H1 (cell line): Measurements from ENCODE around the gene UMAD1. TPM values are rescaled to one million over a fixed set of nuclear protein-coding genes. Genes with fewer than 3 reads are reported as not detected.

ENCODE experiments used
- CTCF ChIA-PET: fragments of 300-600 bp; sonication (Branson Sonifier 250); formaldehyde crosslinking; loops from one replicate; lab custom pipeline; 2021; ENCODE audit not compliant: partially characterized antibody; lab: Charles Lee
- POLR2A ChIA-PET: fragments of 300-600 bp; sonication (Branson Sonifier 250); formaldehyde crosslinking; loops from one replicate; lab custom pipeline; 2021; ENCODE audit warnings: inconsistent platforms; ENCODE audit not compliant: partially characterized antibody; lab: Charles Lee
- DNase-seq, 2 experiments: peaks; one replicate each; pipeline versions ENCODE4 v3.0.0 to v3.0.0-alpha.2; 2010 to 2022; ENCODE audit warnings: low spot score in 2 of 2, low read depth in 1 of 2, mixed read lengths in 1 of 2
- FAIRE-seq: peaks from 2 replicates; lab custom pipeline; 2011; peaks lifted over from hg19 to GRCh38; lab: Jason Lieb, UNC
- H2AFZ ChIP-seq: 2 replicates; pipeline ENCODE4 v1.8.1; 2012; ENCODE audit warnings: low read length, inconsistent platforms
- H2AK5ac ChIP-seq: 2 replicates; pipeline ENCODE4 v1.6.1; 2013; ENCODE audit warnings: low read depth, low read length
- H2BK120ac ChIP-seq: replicated peaks from 2 replicates; pipeline ENCODE3; 2013; ENCODE audit warnings: low read depth, low read length, inconsistent platforms
- H2BK12ac ChIP-seq: 2 replicates; pipeline ENCODE4 v1.6.1; 2013; ENCODE audit warnings: low read depth, low read length
- H2BK15ac ChIP-seq: 2 replicates; pipeline ENCODE4 v1.6.1; 2013; ENCODE audit warnings: low read length
- H2BK20ac ChIP-seq: 2 replicates; pipeline ENCODE4 v1.6.1; 2013; ENCODE audit warnings: low read length
- H2BK5ac ChIP-seq: 2 replicates; pipeline ENCODE4 v1.6.1; 2013; ENCODE audit warnings: low read depth, low read length
- H3K14ac ChIP-seq: 2 replicates; pipeline ENCODE4 v1.6.1; 2013; ENCODE audit warnings: inconsistent platforms; ENCODE audit not compliant: insufficient read length
- H3K18ac ChIP-seq: 2 replicates; pipeline ENCODE4 v1.6.1; 2013; ENCODE audit warnings: low read length; ENCODE audit errors: extremely low read depth
- H3K23ac ChIP-seq: 2 replicates; pipeline ENCODE4 v1.6.1; 2013; ENCODE audit warnings: inconsistent platforms; ENCODE audit not compliant: insufficient read length
- H3K23me2 ChIP-seq: 2 replicates; pipeline ENCODE4 v1.6.1; 2013; ENCODE audit warnings: low read depth, low read length
- H3K27ac ChIP-seq: 2 replicates; pipeline ENCODE4 v1.6.1; 2011; ENCODE audit warnings: low read depth, low read length, inconsistent platforms
- H3K27me3 ChIP-seq, 4 experiments: replicated peaks in 1 of 4; 1 replicate in 1 of 4; 2 replicates in 3 of 4; pipeline versions ENCODE4 v1.6.1 to v1.8.1; 2011 to 2013; ENCODE audit warnings: low read length in 3 of 4, mild to moderate bottlenecking in 3 of 4, inconsistent platforms in 2 of 4, mixed read lengths in 2 of 4, moderate library complexity in 1 of 4; ENCODE audit not compliant: control insufficient read depth in 3 of 4, insufficient read depth in 3 of 4; ENCODE audit errors: extremely low read depth in 1 of 4
- H3K36me3 ChIP-seq, 4 experiments: 2 replicates each; pipeline versions ENCODE4 v1.6.1 to v1.8.1; 2011 to 2013; ENCODE audit warnings: mild to moderate bottlenecking in 4 of 4, low read length in 3 of 4, moderate library complexity in 2 of 4, control low read depth in 1 of 4, inconsistent platforms in 1 of 4; ENCODE audit not compliant: insufficient read depth in 4 of 4, control insufficient read depth in 2 of 4
- H3K4ac ChIP-seq: replicated peaks from 2 replicates; pipeline ENCODE3; 2013; ENCODE audit warnings: low read length, low read depth, mixed read lengths, inconsistent platforms; ENCODE audit not compliant: insufficient read length
- H3K4me1 ChIP-seq, 4 experiments: replicated peaks in 1 of 4; 1 replicate in 1 of 4; 2 replicates in 3 of 4; pipeline versions ENCODE4 v1.6.1 to v1.8.1; 2011 to 2013; ENCODE audit warnings: low read length in 3 of 4, inconsistent platforms in 2 of 4, mixed read lengths in 1 of 4; ENCODE audit not compliant: insufficient read depth in 4 of 4, control insufficient read depth in 3 of 4
- H3K4me2 ChIP-seq, 2 experiments: 2 replicates each; pipeline versions ENCODE4 v1.6.1 to v1.8.1; 2011 to 2013; ENCODE audit warnings: low read depth in 2 of 2, low read length in 2 of 2, control low read depth in 1 of 2, inconsistent platforms in 1 of 2, mild to moderate bottlenecking in 1 of 2; ENCODE audit not compliant: insufficient read depth in 1 of 2
- H3K4me3 ChIP-seq, 4 experiments: fragments of 200-600, 300-600 bp in 1 of 4; sonication (generic), shearing (Covaris generic), sonication (Bioruptor Twin) in 1 of 4; 2 replicates each; pipeline versions ENCODE4 v1.5.1 to v1.8.1; 2011 to 2016; ENCODE audit warnings: low read length in 4 of 4, low read depth in 3 of 4, control low read depth in 2 of 4, inconsistent platforms in 2 of 4, mild to moderate bottlenecking in 2 of 4, mixed read lengths in 1 of 4, moderate library complexity in 1 of 4; ENCODE audit not compliant: insufficient read depth in 2 of 4; ENCODE audit errors: extremely low read depth in 1 of 4
- H3K56ac ChIP-seq: replicated peaks from 2 replicates; pipeline ENCODE3; 2013; ENCODE audit warnings: low read depth, mild to moderate bottlenecking, mixed read lengths, low read length, inconsistent platforms; ENCODE audit not compliant: insufficient read length
- H3K79me1 ChIP-seq: 2 replicates; pipeline ENCODE4 v1.6.1; 2013; ENCODE audit warnings: low read depth, low read length, control low read depth
- H3K79me2 ChIP-seq, 2 experiments: 2 replicates each; pipeline versions ENCODE4 v1.6.1 to v1.8.1; 2012 to 2013; ENCODE audit warnings: low read length in 2 of 2, mild to moderate bottlenecking in 2 of 2, inconsistent platforms in 1 of 2; ENCODE audit not compliant: insufficient read depth in 2 of 2, control insufficient read depth in 1 of 2
- H3K9ac ChIP-seq, 4 experiments: replicated peaks in 1 of 4; 1 replicate in 1 of 4; 2 replicates in 3 of 4; pipeline versions ENCODE4 v1.6.1 to v1.8.1; 2011 to 2013; ENCODE audit warnings: low read depth in 3 of 4, low read length in 3 of 4, control low read depth in 2 of 4, mild to moderate bottlenecking in 2 of 4, moderate library complexity in 2 of 4, inconsistent platforms in 1 of 4; ENCODE audit errors: extremely low read depth in 1 of 4
- H3K9me3 ChIP-seq, 2 experiments: 2 replicates each; pipeline versions ENCODE4 v1.6.1 to v1.8.1; 2012 to 2013; ENCODE audit warnings: mild to moderate bottlenecking in 2 of 2, moderate library complexity in 2 of 2, control low read depth in 1 of 2, inconsistent platforms in 1 of 2, low read depth in 1 of 2, low read length in 1 of 2, mixed read lengths in 1 of 2; ENCODE audit not compliant: insufficient read depth in 2 of 2
- H4K20me1 ChIP-seq, 2 experiments: replicated peaks in 1 of 2; 2 replicates each; pipeline versions ENCODE3 to v1.8.1; 2011 to 2013; ENCODE audit warnings: inconsistent platforms in 2 of 2, low read length in 2 of 2, mild to moderate bottlenecking in 1 of 2; ENCODE audit not compliant: insufficient read depth in 2 of 2, control insufficient read depth in 1 of 2
- H4K5ac ChIP-seq: 2 replicates; pipeline ENCODE4 v1.6.1; 2013; ENCODE audit warnings: low read length, low read depth, mixed read lengths, inconsistent platforms; ENCODE audit not compliant: insufficient read length
- H4K8ac ChIP-seq: 2 replicates; pipeline ENCODE4 v1.8.0; 2013; ENCODE audit warnings: mild to moderate bottlenecking, moderate library complexity, low read length, inconsistent platforms; ENCODE audit not compliant: insufficient read depth; ENCODE audit errors: extremely low read depth
- H4K91ac ChIP-seq: replicated peaks from 2 replicates; pipeline ENCODE3; 2013; ENCODE audit warnings: low read length, mixed read lengths, inconsistent platforms; ENCODE audit not compliant: insufficient read length
- ATF2 ChIP-seq: IDR thresholded peaks from 2 replicates; pipeline ENCODE4 v1.6.1; 2012; ENCODE audit warnings: low read length, inconsistent platforms
- CREB1 ChIP-seq: IDR thresholded peaks from 2 replicates; pipeline ENCODE4 v1.6.1; 2012; ENCODE audit warnings: inconsistent platforms
- CTBP2 ChIP-seq: IDR thresholded peaks from 2 replicates; pipeline ENCODE4 v1.7.0; 2011; ENCODE audit warnings: borderline replicate concordance, mild to moderate bottlenecking, moderate library complexity, mixed read lengths, low read length; ENCODE audit not compliant: insufficient read depth, insufficient read length
- CTCF ChIP-seq, 3 experiments: IDR thresholded peaks; 1 replicate in 2 of 3; 2 replicates in 1 of 3; pipeline versions ENCODE4 v1.5.1 to v1.6.1; 2011; ENCODE audit warnings: low read length in 3 of 3, mild to moderate bottlenecking in 3 of 3, inconsistent platforms in 2 of 3, low read depth in 1 of 3, moderate library complexity in 1 of 3; ENCODE audit not compliant: insufficient read depth in 1 of 3; ENCODE audit errors: control extremely low read depth in 1 of 3
- KDM4A ChIP-seq: IDR thresholded peaks from one replicate; pipeline ENCODE4 v1.7.1; 2012; ENCODE audit warnings: low read depth, mild to moderate bottlenecking, moderate library complexity, low read length, inconsistent platforms; ENCODE audit not compliant: severe bottlenecking
- RNF2 ChIP-seq: fragments of 200-900, 300-1000 bp; sonication (generic); IDR thresholded peaks from 2 replicates; pipeline ENCODE4 v1.7.1; 2016; ENCODE audit warnings: borderline replicate concordance, low read depth, mild to moderate bottlenecking, antibody characterized with exemption, low read length; ENCODE audit not compliant: poor library complexity, severe bottlenecking; ENCODE audit errors: missing control alignments
- SUZ12 ChIP-seq: fragments of 200-600 bp; sonication (generic); IDR thresholded peaks from 2 replicates; pipeline ENCODE4 v1.6.1; 2012; ENCODE audit warnings: mild to moderate bottlenecking, inconsistent platforms, low read length, moderate library complexity, mixed read lengths
- TBP ChIP-seq: IDR thresholded peaks from 2 replicates; pipeline ENCODE4 v1.6.1; 2011; ENCODE audit warnings: low read depth, low read length, improper control_type of control experiment
- WGBS, 2 experiments: shearing (Covaris generic) in 1 of 2; methylation state at CpG; one replicate each; pipeline versions ENCODE4 v1.1.6 to v1.1.7; 2013 to 2015; ENCODE audit warnings: low lambda C conversion rate in 2 of 2, mixed read lengths in 2 of 2, inconsistent platforms in 1 of 2, low coverage in 1 of 2, missing lambda C conversion rate in 1 of 2; ENCODE audit not compliant: insufficient replicate concordance in 2 of 2, insufficient coverage in 1 of 2, insufficient read length in 1 of 2; ENCODE audit errors: extremely low coverage in 1 of 2, missing lambda C conversion rate in 1 of 2; 5-methylcytosine and 5-hydroxymethylcytosine counted together
- polyA plus RNA-seq, 7 experiments: library from polyadenylated mRNA; depleted of rRNA in 3 of 7; stranded (reverse) in 5 of 7; unstranded in 2 of 7; fragments of >200 nt in 5 of 7; fragments of 200-250 nt in 2 of 7; gene quantifications; 1 replicate in 5 of 7; 2 replicates in 1 of 7; 4 replicates in 1 of 7; pipeline versions ENCODE4 v1.2.1 to v1.2.3, GENCODE V29; 2011 to 2013; ENCODE audit warnings: missing spikeins in 2 of 7, mixed read lengths in 2 of 7
- total RNA-seq: library from RNA; stranded (reverse); fragmentation: NEBNext Ultra II Directional; extraction: Animal tissue kit (Norgen Biotek cat#: 25700); gene quantifications from 2 replicates; pipeline ENCODE4 v1.2.1, GENCODE V29; 2021

UMAD1 gene
- total and polyA plus RNA-seq, 2 of the 8 experiments (the other 6 are each of a cell fraction or from before 2014, with no cell fraction given): 10.4 to 12.3 TPM

GRCh38 chr7:7738177-7738576, 97.6 kb downstream of the UMAD1 start:
- Histone ChIP-seq H3K23me2 (no peaks in the 10 kb centered on the region), H3K18ac (no peak overlapping the region), H3K36me3 (no peaks in the 10 kb centered on the region), H4K5ac (no peak overlapping the region), H3K27me3 (no peaks in the 10 kb centered on the region), H3K56ac (no peak overlapping the region), H2BK12ac (no peak overlapping the region), H3K23ac (no peak overlapping the region), H2BK20ac (no peak overlapping the region), H3K14ac (no peak overlapping the region), H3K4me1 (peaks cover 0 to 7% (median 3%) of the 10 kb centered on the region in 4 experiments; a peak in 1 of 7 replicates), H3K79me2 (no peaks in the 10 kb centered on the region), H3K4me2 (no peak overlapping the region), H3K4ac (no peak overlapping the region), H4K8ac (no peak overlapping the region), H3K9ac (no peak overlapping the region), H2BK15ac (no peak overlapping the region), H4K91ac (no peak overlapping the region), H3K79me1 (no peaks in the 10 kb centered on the region), H2BK120ac (no peak overlapping the region), H2BK5ac (no peak overlapping the region), H4K20me1 (no peaks in the 10 kb centered on the region), H3K4me3 (no peak overlapping the region), H3K9me3 (no peaks in the 10 kb centered on the region; a peak in 1 of 4 replicates), H2AK5ac (no peak overlapping the region), H2AFZ (no peak overlapping the region), H3K27ac (no peak overlapping the region)
- DNase-seq (no peak), FAIRE-seq (no peak)
- ChIA-PET POLR2A (no interaction called here), CTCF (no interaction called here)
- 97% methylated on average over 1 of the region's 1 CpG; no CpG with 5 or more reads in 1 of the 2 experiments for WGBS, 2 experiments
- TF ChIP-seq KDM4A (no peak), RNF2 (no peak), CTCF (IDR thresholded peaks at IDR 0.05; ENCODE audit: control extremely low read depth in 1 of 3, insufficient read depth in 1 of 3, low read depth in 1 of 3, low read length in 3 of 3) (no peak), SUZ12 (no peak), CREB1 (no peak), ATF2 (no peak), TBP (no peak), CTBP2 (no peak)
